Measurements from ENCODE around the gene CADPS. TPM values are rescaled to one million over a fixed set of nuclear protein-coding genes. Genes with fewer than 3 reads are reported as not detected.

Gene CADPS
- total RNA-seq, 1 experiment from 2014 or later: 0.48 TPM

- no peak for DNase-seq (ENCODE audit: low read depth)
Observed at GRCh38 chr3:62439978-62440377, 435.2 kb downstream of the CADPS start.

DNA sequence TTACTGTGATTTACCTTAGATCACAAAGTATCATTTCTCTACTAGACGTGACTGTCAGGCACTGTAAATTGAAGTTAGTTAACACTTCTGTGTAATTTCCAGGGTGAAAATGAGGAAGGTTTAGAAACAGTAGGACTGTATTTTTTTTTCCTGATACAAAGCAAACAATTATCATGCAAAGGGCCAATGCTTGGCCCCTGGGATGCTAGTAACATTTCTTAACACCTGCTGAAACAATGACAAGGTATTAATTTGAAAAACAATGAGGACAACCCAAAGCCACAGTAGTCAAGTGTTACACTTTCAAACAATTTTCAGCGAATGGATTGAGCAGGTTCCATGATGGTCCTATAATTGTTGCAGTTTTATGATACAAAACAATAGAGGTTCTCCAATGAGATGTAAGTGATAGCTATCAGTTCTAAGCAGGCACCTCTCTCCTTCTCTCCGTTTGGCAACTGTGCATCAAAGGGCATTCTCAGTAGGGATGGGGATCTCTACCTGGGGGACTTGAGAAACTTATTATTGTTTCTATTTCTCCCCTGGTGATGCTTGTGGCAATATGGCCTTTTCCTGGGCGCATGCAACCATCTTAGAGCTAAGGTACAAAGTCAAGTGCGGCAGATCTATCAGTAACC is 435.9 kb downstream of the CADPS start:
- no peak for DNase-seq (ENCODE audit: low read depth)

DNA sequence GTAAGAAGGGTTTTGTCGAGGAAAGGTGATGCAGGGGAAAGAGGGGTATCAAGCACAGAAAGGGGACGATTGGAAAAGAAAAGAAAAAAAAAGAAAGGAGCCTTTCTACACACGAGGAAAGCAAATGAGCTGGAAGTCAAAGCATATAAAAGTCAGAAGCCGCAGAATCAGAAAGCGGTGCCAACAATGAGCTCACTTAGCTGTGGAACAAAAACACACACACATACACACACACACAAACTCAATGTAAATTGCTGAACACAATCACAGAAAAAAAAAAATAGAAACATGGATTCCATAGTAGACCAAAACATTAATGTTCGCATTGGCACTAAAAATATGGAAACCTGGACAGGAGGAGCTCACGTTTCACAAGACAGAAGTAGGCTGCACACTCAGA is 438.4 kb downstream of the CADPS start:
- DNase-seq (ENCODE audit: low read depth): peak; percentile 6

GRCh38 chr3:62433396-62433795 is 441.8 kb downstream of the CADPS start:
- no peak for DNase-seq (ENCODE audit: low read depth)

- no peak for DNase-seq (ENCODE audit: low read depth)
Observed at GRCh38 chr3:62421207-62421606, 454.0 kb downstream of the CADPS start.

DNA sequence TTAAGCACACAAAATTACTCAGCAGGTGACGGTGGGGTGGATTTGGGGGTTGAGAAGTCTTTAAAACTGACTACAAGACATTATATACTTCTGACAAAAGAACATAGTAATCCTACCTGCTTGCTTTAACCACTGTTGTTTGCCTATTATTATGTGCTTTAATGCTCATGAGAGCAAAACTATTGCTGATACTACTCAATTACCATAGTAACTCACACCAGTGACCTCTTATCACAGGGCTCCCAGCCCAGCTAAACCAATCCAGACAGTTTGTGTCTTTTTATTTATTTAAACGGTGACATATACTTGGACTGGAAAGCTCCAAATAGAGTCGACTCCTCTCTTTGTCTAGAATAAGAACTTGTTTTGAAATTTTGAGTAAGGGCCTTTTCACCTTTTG is 459.1 kb downstream of the CADPS start:
- DNase-seq (ENCODE audit: low read depth): no peak

- no peak for DNase-seq (ENCODE audit: low read depth)
Observed at GRCh38 chr3:62415312-62415801, 459.9 kb downstream of the CADPS start.

- DNase-seq (ENCODE audit: low read depth): no peak
Observed at GRCh38 chr3:62414786-62415185, 460.4 kb downstream of the CADPS start.

GRCh38 chr3:62413687-62414086 is 461.5 kb downstream of the CADPS start:
- DNase-seq (ENCODE audit: low read depth): no peak

DNA sequence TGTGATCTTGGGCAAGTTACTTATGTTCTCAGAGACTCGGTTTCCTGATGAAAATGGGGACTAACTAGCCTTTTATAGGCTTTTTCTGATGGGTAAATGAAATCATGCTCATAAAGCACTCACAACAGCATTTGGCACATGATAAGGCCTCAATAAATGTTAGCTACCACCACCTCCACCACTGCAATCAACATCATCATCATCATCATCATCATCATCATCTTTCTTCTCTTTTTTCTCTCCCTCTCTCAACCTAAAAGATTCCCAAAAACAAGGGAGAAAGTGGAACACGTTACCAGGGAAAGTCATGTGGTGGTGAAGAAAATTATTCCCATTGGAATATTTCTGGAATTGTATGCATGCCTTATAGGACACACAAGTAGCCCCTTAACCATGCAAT is 468.3 kb downstream of the CADPS start:
- no peak for DNase-seq (ENCODE audit: low read depth)

DNA sequence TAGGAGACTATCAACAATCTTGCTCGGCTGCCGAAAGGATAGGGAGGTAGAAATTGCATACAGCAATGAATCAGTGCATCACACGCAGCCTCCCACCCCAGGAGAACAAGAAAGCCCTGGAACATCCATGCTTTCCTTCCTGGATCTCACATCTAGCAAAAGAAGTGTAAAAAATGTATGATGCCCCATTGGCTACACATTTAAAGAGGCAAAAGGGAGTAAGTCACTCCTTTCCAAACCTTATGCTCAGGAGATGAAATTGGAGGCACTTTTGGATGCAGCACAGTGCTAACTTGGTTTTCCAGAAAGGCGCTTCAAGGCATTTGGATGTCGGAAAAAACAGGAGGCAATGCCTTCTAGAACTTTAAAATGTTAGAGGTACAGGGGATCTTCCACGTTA is 469.6 kb downstream of the CADPS start:
- no peak for DNase-seq (ENCODE audit: low read depth)

- DNase-seq (ENCODE audit: low read depth): no peak
Observed at GRCh38 chr3:62405135-62405534, 470.1 kb downstream of the CADPS start.

- DNase-seq (ENCODE audit: low read depth): no peak
Observed at GRCh38 chr3:62404321-62404720, 470.9 kb downstream of the CADPS start.

GRCh38 chr3:62403765-62404164 is 471.5 kb downstream of the CADPS start:
- no peak for DNase-seq (ENCODE audit: low read depth)

- DNase-seq (ENCODE audit: low read depth): no peak
Observed at GRCh38 chr3:62392626-62393292, 482.5 kb downstream of the CADPS start.

- DNase-seq (ENCODE audit: low read depth): no peak
Observed at GRCh38 chr3:62387251-62387650, 488.0 kb downstream of the CADPS start.

GRCh38 chr3:62379321-62379798 is 495.9 kb downstream of the CADPS start:
- no peak for DNase-seq (ENCODE audit: low read depth)

DNA sequence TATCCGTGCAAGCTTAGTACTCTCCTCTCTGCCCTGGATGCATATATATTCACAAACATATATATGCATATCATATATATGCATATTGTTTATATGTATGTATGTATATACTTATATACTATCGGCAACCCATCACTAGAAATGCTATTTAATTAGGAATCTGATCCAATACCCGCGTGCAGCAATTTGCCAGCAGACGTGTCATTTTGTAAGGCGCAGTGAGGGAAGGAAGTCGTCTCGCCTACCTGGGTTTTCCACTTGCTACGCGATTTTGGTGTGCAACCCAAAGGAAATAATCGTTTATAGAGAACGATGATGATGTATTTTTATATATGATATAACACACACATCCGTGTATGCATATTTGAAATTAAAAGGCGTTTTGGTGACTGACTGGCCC is 496.3 kb downstream of the CADPS start:
- no peak for DNase-seq (ENCODE audit: low read depth)

- no peak for DNase-seq (ENCODE audit: low read depth)
Observed at GRCh38 chr3:62378311-62378789, 496.9 kb downstream of the CADPS start.

DNA sequence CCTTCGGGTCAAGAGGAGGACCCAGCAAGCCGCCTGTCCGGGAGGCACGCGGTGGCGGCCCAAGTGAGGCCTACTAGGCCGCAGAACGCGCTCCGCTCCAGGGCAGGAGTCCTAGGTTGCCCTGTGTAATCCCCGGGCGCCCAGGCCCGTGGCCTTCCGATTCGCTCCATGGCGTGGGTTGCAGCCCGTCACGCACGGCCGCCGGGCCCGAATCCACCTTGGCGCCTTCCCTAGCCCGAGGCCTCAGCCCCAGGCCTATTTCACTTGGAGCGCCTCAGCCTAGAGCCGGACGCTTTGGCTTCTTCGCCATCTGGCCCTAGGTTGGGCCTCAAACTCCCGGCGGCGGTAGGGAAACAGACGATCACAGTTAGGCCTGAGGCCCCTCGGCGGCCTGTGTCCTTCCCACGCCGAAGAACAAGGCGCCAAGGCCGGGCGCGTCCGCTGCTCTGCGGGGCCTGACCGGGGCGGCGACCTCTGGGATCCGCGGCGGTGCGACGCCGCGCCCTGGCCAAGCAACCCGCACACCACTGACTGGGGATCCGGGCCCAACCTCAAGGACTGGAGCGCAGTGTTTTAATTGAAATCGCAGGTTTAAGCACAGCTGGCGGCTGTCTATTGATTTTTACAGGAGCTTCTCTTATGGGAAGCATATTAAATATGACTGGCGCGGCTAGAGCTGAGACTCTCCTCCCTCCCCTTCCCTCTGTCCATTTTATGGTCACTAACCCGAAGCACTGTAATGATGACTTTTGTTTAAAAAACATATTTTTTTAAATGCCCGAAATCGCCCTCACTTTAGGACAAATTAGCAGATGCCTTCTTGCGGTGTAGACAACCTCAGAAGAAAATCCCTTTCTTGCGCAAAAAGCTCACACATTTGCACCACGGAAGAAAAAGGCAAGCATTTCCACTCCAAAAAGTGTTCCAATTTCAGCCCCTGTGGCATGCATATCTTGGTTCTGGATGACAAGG is 498.0 kb downstream of the CADPS start:
- DNase-seq (ENCODE audit: low read depth): no peak

DNA sequence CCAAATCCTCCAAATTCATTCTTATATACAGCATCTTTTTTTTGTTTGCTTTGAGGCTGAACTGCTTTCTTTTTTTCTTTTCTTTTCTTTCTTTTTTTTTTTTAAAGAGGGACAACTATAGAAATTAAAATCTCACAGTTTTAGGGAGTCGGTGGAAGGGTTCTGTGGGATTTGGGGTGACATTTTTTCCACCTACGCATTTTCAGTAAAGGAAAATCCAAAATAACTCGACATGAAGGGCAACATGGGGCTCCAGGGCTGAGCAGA is 498.8 kb downstream of the CADPS start:
- no peak for DNase-seq (ENCODE audit: low read depth)
